WI38 (cell line): ENCODE results near the gene CIAO2A.

Experiments
- H3K4me3 ChIP-seq: 2 replicates; pipeline ENCODE4 v1.5.1; 2011; ENCODE audit warnings: low read depth, mild to moderate bottlenecking, control low read depth, low read length
- TF ChIP-seq, protein P1 (sequence below): IDR thresholded peaks from 2 replicates; pipeline ENCODE4 v1.5.1; 2012; ENCODE audit warnings: low read depth, mild to moderate bottlenecking, control low read depth, low read length

Gene CIAO2A, protein sequence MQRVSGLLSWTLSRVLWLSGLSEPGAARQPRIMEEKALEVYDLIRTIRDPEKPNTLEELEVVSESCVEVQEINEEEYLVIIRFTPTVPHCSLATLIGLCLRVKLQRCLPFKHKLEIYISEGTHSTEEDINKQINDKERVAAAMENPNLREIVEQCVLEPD

DNA sequence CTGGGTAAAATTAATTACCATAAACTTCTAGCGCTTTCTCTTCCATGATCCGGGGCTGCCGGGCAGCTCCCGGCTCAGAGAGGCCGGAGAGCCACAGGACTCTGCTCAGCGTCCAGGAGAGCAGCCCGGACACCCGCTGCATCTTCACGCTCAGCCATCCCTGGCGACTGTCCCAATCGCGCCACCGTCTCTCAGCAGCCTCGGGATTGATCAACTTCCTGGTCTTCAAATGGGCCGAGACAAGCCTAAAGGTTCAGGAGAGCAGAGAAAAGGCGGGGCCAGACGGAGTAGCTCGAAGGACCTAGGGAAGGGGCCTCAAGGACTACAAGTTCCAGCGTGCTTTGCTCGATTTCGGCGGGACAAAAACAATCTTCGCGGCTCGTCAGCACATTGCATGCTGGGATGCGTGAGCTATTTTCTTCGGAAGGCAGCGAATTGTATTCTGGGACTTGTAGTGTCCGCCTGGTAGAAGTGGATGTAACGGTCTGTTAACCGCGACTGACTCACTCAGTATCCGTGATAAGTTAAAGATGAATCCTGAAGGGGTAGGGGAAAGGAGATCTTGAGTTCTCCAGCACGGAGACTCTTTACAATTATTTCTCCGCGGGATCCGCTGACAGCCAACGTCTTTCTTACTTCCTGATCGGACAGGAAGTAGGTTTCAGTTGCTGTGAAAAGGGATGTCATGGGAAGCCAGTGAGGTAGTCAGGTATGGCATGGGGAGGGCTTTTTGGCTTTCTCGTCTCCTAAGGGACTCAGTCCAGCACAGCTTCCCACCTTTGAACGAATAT lies at the start of gene CIAO2A:
Gene CIAO2A (minus strand): TSS at position 212 of the 791 bp plus-strand sequence. CDS start 70 bp downstream, at position 142.
- peak within 1 kb of the TSS; percentile 89 for H3K4me3 ChIP-seq
- TF ChIP-seq, protein P1, sequence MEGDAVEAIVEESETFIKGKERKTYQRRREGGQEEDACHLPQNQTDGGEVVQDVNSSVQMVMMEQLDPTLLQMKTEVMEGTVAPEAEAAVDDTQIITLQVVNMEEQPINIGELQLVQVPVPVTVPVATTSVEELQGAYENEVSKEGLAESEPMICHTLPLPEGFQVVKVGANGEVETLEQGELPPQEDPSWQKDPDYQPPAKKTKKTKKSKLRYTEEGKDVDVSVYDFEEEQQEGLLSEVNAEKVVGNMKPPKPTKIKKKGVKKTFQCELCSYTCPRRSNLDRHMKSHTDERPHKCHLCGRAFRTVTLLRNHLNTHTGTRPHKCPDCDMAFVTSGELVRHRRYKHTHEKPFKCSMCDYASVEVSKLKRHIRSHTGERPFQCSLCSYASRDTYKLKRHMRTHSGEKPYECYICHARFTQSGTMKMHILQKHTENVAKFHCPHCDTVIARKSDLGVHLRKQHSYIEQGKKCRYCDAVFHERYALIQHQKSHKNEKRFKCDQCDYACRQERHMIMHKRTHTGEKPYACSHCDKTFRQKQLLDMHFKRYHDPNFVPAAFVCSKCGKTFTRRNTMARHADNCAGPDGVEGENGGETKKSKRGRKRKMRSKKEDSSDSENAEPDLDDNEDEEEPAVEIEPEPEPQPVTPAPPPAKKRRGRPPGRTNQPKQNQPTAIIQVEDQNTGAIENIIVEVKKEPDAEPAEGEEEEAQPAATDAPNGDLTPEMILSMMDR = no peak

DNA sequence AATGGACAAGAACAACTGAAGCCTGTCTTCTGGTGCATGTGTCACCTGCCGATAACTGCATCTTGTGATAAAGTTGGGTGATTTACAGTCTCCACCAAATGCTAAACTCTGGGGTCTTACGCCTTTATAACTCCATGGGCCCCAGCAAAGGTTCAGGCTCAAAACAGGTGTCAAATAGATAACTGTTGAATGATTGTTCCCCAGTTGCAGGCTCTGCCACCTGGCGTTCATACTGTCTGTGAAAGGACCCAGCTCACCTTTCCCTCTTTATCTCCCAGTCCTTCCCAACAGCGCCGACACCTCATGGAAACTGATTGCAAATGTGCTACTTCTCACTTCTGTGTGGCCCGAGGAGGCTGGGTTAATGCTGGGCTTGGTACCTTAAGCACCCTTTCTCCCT lies 49.6 kb upstream of the CIAO2A start:
- no peak overlapping the region for H3K4me3 ChIP-seq

DNA sequence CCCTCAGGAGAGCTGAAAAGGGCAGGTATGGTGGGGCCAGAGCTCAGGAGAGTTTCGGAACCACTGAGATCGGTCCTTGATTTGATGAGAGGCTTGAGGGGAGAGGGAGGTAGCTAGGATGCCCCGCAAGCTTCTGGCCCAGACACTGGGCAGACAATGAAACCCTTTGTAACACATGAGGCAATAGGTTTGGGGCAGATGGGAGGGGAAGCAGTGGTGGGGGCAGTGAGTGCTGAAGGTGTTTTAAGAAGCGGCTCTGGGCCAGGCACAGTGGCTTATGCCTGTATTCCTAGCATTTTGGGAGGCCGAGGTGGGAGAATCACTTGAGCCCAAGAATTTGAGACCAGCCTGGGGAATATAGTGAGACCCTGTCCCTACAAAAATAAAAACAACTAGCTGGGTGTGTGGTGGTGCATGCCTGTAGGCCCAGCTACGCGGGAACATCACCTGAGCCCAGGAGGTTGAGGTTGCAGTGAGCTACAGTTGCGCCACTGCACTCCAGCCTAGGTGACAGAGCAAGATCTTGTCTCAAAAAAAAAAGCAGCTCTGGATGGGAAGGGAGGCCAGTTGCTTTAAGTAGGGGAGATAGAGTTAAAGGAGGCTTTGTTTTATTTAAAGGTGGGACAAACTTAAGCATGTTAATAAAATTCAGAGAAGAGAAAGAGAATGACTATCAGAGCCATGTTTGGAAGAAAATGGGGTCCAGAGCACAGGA lies 48.3 kb upstream of the CIAO2A start:
- TF ChIP-seq, protein P1 = no peak
- H3K4me3 ChIP-seq = no peak overlapping the region

More for the DNA sequence above, 49.6 kb upstream of the CIAO2A start:
- TF ChIP-seq, protein P1 = no peak

DNA sequence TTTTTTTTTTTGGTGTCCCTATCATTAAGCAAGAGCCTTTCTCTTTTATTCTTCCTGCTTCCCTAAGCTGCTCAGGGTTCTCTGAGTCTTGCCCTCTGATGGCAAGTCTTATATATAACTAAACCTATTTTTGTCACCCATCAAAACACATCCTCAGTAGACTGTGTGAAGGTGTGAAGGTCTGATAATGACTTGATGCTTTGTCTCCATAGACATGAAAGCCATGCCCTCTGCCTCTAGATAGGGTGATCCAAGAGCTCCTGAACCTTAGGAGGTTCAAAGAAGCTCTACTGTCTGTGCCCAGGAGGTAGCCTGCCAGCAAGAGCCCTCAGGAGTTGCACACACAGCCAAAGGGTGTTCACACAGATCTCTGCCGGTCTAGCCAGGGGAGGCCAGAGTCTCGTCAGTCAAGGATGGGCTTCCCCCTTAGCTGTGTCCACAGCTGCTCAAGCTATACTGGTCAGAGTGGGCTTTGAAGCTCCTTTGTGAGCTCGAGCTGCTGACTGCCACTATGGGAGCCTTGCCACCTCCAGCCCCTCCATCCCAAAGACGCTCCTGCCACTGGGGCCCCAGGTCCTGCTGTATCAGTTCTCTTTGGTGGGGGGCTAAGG lies 44.8 kb upstream of the CIAO2A start:
- H3K4me3 ChIP-seq = no peak overlapping the region
- TF ChIP-seq, protein P1 = no peak

DNA sequence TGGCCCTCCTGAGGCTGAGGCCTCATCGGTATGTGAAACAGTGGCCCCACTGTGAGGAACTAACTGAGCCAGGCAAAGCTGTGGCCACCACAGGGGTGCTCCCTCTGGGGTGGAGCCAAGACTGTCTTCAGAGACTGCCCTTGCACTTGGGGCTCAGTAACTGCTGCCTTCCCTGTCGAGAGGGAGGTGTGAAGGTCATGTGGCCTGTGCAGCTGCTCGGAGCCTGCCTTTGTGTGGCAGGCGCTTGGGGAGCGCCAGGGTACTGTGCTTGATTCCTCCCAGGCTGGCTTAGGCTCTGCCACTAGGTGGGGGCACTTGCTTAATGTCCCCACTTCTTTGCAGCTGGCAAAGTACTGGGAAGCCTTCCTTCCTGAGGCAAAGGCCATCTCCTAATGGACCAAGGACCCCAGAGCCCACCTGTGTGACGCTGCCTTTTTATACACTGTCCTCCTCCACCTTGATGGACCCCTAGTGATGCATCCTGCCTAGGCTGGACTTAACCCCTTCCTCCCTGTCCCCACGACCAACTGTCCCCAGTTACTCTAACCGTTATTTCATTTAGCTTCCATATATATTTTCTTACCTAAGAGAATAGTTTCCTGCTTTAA lies 43.7 kb upstream of the CIAO2A start:
- no peak overlapping the region for H3K4me3 ChIP-seq
- TF ChIP-seq, protein P1 = no peak

DNA sequence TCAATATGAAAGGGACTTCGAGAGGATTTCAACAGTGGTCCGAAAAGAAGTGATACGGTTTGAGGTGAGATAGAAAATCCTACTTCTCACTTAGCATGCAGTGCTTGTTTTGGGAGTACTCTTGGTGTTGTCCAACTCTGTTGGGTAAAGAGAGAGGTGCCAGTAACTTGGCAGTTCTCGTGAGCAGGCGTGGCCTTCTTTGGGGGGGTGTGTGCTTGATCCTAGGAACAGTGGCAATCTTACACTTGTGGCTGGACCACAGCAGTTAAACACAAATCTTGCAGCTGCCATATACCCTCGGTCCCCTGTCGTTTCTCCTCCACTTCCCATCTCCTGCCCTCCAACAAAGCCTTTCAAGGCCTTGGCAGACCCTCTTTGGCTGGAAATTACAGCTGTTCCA lies 42.7 kb upstream of the CIAO2A start:
- H3K4me3 ChIP-seq = no peak overlapping the region
- TF ChIP-seq, protein P1 = no peak
